MM.1S (cell line): ENCODE data around the gene TIAM1.

Source experiments
- CTCF ChIP-seq: fragments of 300-600 bp; sonication (generic); IDR thresholded peaks from 2 replicates; pipeline ENCODE4 v1.5.1; 2016; ENCODE audit warnings: antibody characterized with exemption, low read length, mixed read lengths
- EZH2 ChIP-seq: fragments of 300-600 bp; sonication (generic); optimal IDR thresholded peaks from 2 replicates; pipeline ENCODE3; 2017; ENCODE audit warnings: low read depth, mild to moderate bottlenecking, antibody characterized with exemption, low read length, mixed read lengths
- EZH2phosphoT487 ChIP-seq: fragments of 300-600 bp; sonication (generic); IDR thresholded peaks from 2 replicates; pipeline ENCODE4 v1.6.1; 2018; ENCODE audit warnings: antibody characterized with exemption, low read length

GRCh38 chr21:31360717-31361116, 16.7 kb upstream of the TIAM1 start:
- no peak for TF ChIP-seq CTCF
- TF ChIP-seq EZH2: no peak
- no peak for TF ChIP-seq EZH2phosphoT487
